ENCODE results near the gene NPAS3.

Gene NPAS3

GRCh38 chr14:33271216-33271615 is 332.5 kb downstream of the NPAS3 start:
- no peaks in the 10 kb centered on the region for H3K4me1 ChIP-seq (ENCODE audit: control insufficient read depth, insufficient read depth, low read length)
- no peak overlapping the region for H3K4me3 ChIP-seq (ENCODE audit: low read depth, low read length)
- no peaks in the 10 kb centered on the region for H3K36me3 ChIP-seq (ENCODE audit: control insufficient read depth in 2 of 2, insufficient read depth in 1 of 2, low read length in 2 of 2)
- no peaks in the 10 kb centered on the region for H3K9me3 ChIP-seq (ENCODE audit: control insufficient read depth, insufficient read depth, low read depth, low read length)
- POLR2A ChIA-PET: no interaction called here
- H3K27ac ChIP-seq (ENCODE audit: extremely low read depth, low read depth, low read length): no peak overlapping the region
- CTCF ChIA-PET: no interaction called here
- TF ChIP-seq ZNF600 (tag by site-specific recombination; IDR thresholded peaks at IDR 0.05): no peak
- TF ChIP-seq ZNF37A (tag by site-specific recombination; IDR thresholded peaks at IDR 0.05): no peak
- TF ChIP-seq ZNF692 (tag by site-specific recombination; IDR thresholded peaks at IDR 0.05): no peak
- no peak for TF ChIP-seq ZNF521 (tag by site-specific recombination; IDR thresholded peaks at IDR 0.05)
- TF ChIP-seq ZNF18 (tag by site-specific recombination; IDR thresholded peaks at IDR 0.05): no peak
- TF ChIP-seq PRDM2 (tag by site-specific recombination; IDR thresholded peaks at IDR 0.05; ENCODE audit: borderline replicate concordance): no peak
- TF ChIP-seq ZNF10 (tag by site-specific recombination; IDR thresholded peaks at IDR 0.05): no peak
- TF ChIP-seq ZNF768 (tag by site-specific recombination; IDR thresholded peaks at IDR 0.05): no peak
- no peak for TF ChIP-seq GLI2 (tag by site-specific recombination; IDR thresholded peaks at IDR 0.05; ENCODE audit: borderline replicate concordance, low read depth)
- TF ChIP-seq ZNF549 (tag by site-specific recombination; IDR thresholded peaks at IDR 0.05): no peak
- no peak for TF ChIP-seq ZNF571 (tag by site-specific recombination; IDR thresholded peaks at IDR 0.05)
- TF ChIP-seq ZFP69B (tag by site-specific recombination; IDR thresholded peaks at IDR 0.05): no peak
- no peak for TF ChIP-seq ZNF223 (tag by site-specific recombination; IDR thresholded peaks at IDR 0.05)
- no peak for TF ChIP-seq ZNF529 (tag by site-specific recombination; IDR thresholded peaks at IDR 0.05; ENCODE audit: insufficient replicate concordance)
- no peak for TF ChIP-seq ZNF2 (tag by site-specific recombination; IDR thresholded peaks at IDR 0.05)

GRCh38 chr14:33271891-33272290 is 333.2 kb downstream of the NPAS3 start:
- H3K36me3 ChIP-seq (ENCODE audit: control insufficient read depth in 2 of 2, insufficient read depth in 1 of 2, low read length in 2 of 2): no peaks in the 10 kb centered on the region
- ChIA-PET POLR2A (no interaction called here), CTCF (no interaction called here)
- no peaks in the 10 kb centered on the region for H3K9me3 ChIP-seq (ENCODE audit: control insufficient read depth, insufficient read depth, low read depth, low read length)
- H3K27ac ChIP-seq (ENCODE audit: extremely low read depth, low read depth, low read length): no peak overlapping the region
- TF ChIP-seq ZNF18 (tag by site-specific recombination; IDR thresholded peaks at IDR 0.05) (no peak), ZNF274 (IDR thresholded peaks at IDR 0.05; ENCODE audit: low read length) (no peak), ZNF274 (tag by site-specific recombination; IDR thresholded peaks at IDR 0.05; ENCODE audit: borderline replicate concordance) (no peak), TCF7L2 (IDR thresholded peaks at IDR 0.05; ENCODE audit: borderline replicate concordance, low read depth, low read length) (no peak), ZNF302 (tag by site-specific recombination; IDR thresholded peaks at IDR 0.05; ENCODE audit: low read depth) (no peak), SP7 (tag by site-specific recombination; IDR thresholded peaks at IDR 0.05) (no peak), BCL11B (tag by site-specific recombination; IDR thresholded peaks at IDR 0.05; ENCODE audit: low read depth) (no peak), RBAK (tag by site-specific recombination; IDR thresholded peaks at IDR 0.05) (no peak)
- H3K4me3 ChIP-seq (ENCODE audit: low read depth, low read length): no peak overlapping the region
- H3K4me1 ChIP-seq (ENCODE audit: control insufficient read depth, insufficient read depth, low read length): no peaks in the 10 kb centered on the region
